ENCODE measurements around the gene PHF20.

GRCh38 chr20:35871259-35871771 lies 99.5 kb downstream of the PHF20 start:
- TF ChIP-seq CTCF (conservative IDR thresholded peaks at IDR 0.05; ENCODE audit: low read depth, low read length) (no peak), EZH2 (IDR thresholded peaks at IDR 0.05; ENCODE audit: low read length, unreplicated experiment) (no peak), EZH2phosphoT487 (IDR thresholded peaks at IDR 0.05; ENCODE audit: borderline replicate concordance, low read length) (no peak)
